ENCODE measurements around the gene ST3GAL2. TPM values are rescaled to one million over a fixed set of nuclear protein-coding genes. Genes with fewer than 3 reads are reported as not detected.
A peak's percentile ranks its signal among the peaks of the same experiment; 100 is the strongest.

The ST3GAL2 gene
- total RNA-seq: 14.0 TPM

- Histone ChIP-seq H3K27ac (peak within 1 kb of the TSS; percentile 73), H3K4me3 (peak within 1 kb of the TSS; percentile 69 to 84), H3K36me3 (no peaks in the 10 kb centered on the region), H3K4me1 (peaks cover 38% of the 10 kb centered on the region), H3K27me3 (no peaks in the 10 kb centered on the region), H3K9me3 (no peaks in the 10 kb centered on the region)
- TF ChIP-seq CTCF (IDR thresholded peaks at IDR 0.05) (no peak), POLR2A (IDR thresholded peaks at IDR 0.05) (no peak), POLR2AphosphoS5 (IDR thresholded peaks at IDR 0.05; ENCODE audit: insufficient read depth in 1 of 2, low read depth in 1 of 2) (peak; percentile 65 to 79)
- peak in 1 of 2 donors; percentile 94 for DNase-seq (ENCODE audit: extremely low spot score in 2 of 2)
- intact Hi-C loops (cut with DNase I): no loop called here
Measured at GRCh38 chr16:70438969-70439862, at the start of gene ST3GAL2. Gene ST3GAL2, minus strand, starts transcription at chr16:70439100. Its CDS starts 40,570 bp downstream, at chr16:70398530.

- Histone ChIP-seq H3K4me1 (no peaks in the 10 kb centered on the region), H3K36me3 (peaks cover 0 to 56% of the 10 kb centered on the region in 2 donors), H3K27ac (no peak overlapping the region), H3K9me3 (no peaks in the 10 kb centered on the region), H3K27me3 (no peaks in the 10 kb centered on the region), H3K4me3 (no peak overlapping the region)
- no peak for TF ChIP-seq CTCF (IDR thresholded peaks at IDR 0.05)
- TF ChIP-seq POLR2AphosphoS5 (IDR thresholded peaks at IDR 0.05; ENCODE audit: insufficient read depth in 1 of 2, low read depth in 1 of 2): no peak
- TF ChIP-seq POLR2A (IDR thresholded peaks at IDR 0.05): no peak
- intact Hi-C loops (cut with DNase I): no loop called here
- DNase-seq (ENCODE audit: extremely low spot score in 2 of 2): no peak
Measured at GRCh38 chr16:70484867-70485266, 46.0 kb upstream of the ST3GAL2 start.

GRCh38 chr16:70483426-70483825, 44.5 kb upstream of the ST3GAL2 start:
- intact Hi-C loops (cut with DNase I): no loop called here
- TF ChIP-seq CTCF (IDR thresholded peaks at IDR 0.05) (no peak), POLR2A (IDR thresholded peaks at IDR 0.05) (no peak), POLR2AphosphoS5 (IDR thresholded peaks at IDR 0.05; ENCODE audit: insufficient read depth in 1 of 2, low read depth in 1 of 2) (no peak)
- peaks cover 0 to 63% of the 10 kb centered on the region in 2 donors for H3K36me3 ChIP-seq
- no peak for DNase-seq (ENCODE audit: extremely low spot score in 2 of 2)
- no peak overlapping the region for H3K27ac ChIP-seq
- no peak overlapping the region for H3K4me3 ChIP-seq
- no peaks in the 10 kb centered on the region for H3K9me3 ChIP-seq
- H3K4me1 ChIP-seq: peaks cover 14% of the 10 kb centered on the region
- no peaks in the 10 kb centered on the region for H3K27me3 ChIP-seq

- H3K27ac ChIP-seq: no peak overlapping the region
- no peak overlapping the region for H3K4me3 ChIP-seq
- H3K27me3 ChIP-seq: no peaks in the 10 kb centered on the region
- intact Hi-C loops (cut with DNase I): no loop called here
- DNase-seq (ENCODE audit: extremely low spot score in 2 of 2): no peak
- H3K4me1 ChIP-seq: peaks cover 15% of the 10 kb centered on the region
- no peak for TF ChIP-seq POLR2AphosphoS5 (IDR thresholded peaks at IDR 0.05; ENCODE audit: insufficient read depth in 1 of 2, low read depth in 1 of 2)
- no peak for TF ChIP-seq POLR2A (IDR thresholded peaks at IDR 0.05)
- TF ChIP-seq CTCF (IDR thresholded peaks at IDR 0.05): no peak
- H3K36me3 ChIP-seq: peaks cover 0 to 55% of the 10 kb centered on the region in 2 donors
- no peaks in the 10 kb centered on the region for H3K9me3 ChIP-seq
Measured at GRCh38 chr16:70482624-70483023, 43.7 kb upstream of the ST3GAL2 start.
